Heart right ventricle (tissue), 16 donors: ENCODE data around the gene DERL3. TPM values are rescaled to one million over a fixed set of nuclear protein-coding genes. Genes with fewer than 3 reads are reported as not detected.

Experiments used
- ATAC-seq, 8 donors: fragments of 200-7000 bp; cut with Tn5 transposase; one replicate each; pipeline ENCODE4 v1.9.1; 2020; ENCODE audit warnings: mild to moderate bottlenecking in 8 of 8, moderate library complexity in 8 of 8, moderate number of reproducible peaks in 1 of 8
- DNase-seq, 2 donors: peaks; one replicate each; pipeline ENCODE4 v3.0.0-alpha.2; 2020
- H3K27ac ChIP-seq, 10 donors: fragments of 200-600 bp; sonication (generic) in 2 of 10; one replicate each; pipeline versions ENCODE4 v1.5.0 to v1.8.0; 2020 to 2022; ENCODE audit warnings: mild to moderate bottlenecking in 3 of 10
- H3K27me3 ChIP-seq, 7 donors: fragments of 200-600 bp; one replicate each; pipeline ENCODE4 v1.8.0; 2021 to 2022; ENCODE audit warnings: mild to moderate bottlenecking in 2 of 7
- H3K36me3 ChIP-seq, 9 donors: fragments of 200-600 bp; sonication (generic) in 1 of 9; one replicate each; pipeline versions ENCODE4 v1.5.0 to v1.8.0; 2020 to 2022; ENCODE audit warnings: mild to moderate bottlenecking in 2 of 9
- H3K4me1 ChIP-seq, 9 donors: fragments of 200-600 bp; sonication (generic) in 1 of 9; one replicate each; pipeline versions ENCODE4 v1.5.0 to v1.8.0; 2020 to 2022; ENCODE audit warnings: mild to moderate bottlenecking in 4 of 9
- H3K4me3 ChIP-seq, 10 donors: fragments of 200-600 bp; sonication (generic) in 2 of 10; one replicate each; pipeline versions ENCODE4 v1.5.0 to v1.8.0; 2020 to 2022; ENCODE audit warnings: mild to moderate bottlenecking in 7 of 10, moderate library complexity in 2 of 10
- H3K9me3 ChIP-seq, 11 donors: fragments of 200-600 bp in 10 of 11; sonication (generic) in 2 of 11; one replicate each; pipeline versions ENCODE4 v1.5.0 to v1.8.0; 2013 to 2022; ENCODE audit warnings: mild to moderate bottlenecking in 2 of 11, control low read depth in 1 of 11, moderate library complexity in 1 of 11
- WGBS, 2 donors: extraction: QIAGEN DNeasy Blood & Tissue Kit; methylation state at CpG; one replicate each; pipeline ENCODE4 v1.1.7; 2013; ENCODE audit warnings: inconsistent platforms in 1 of 2; 5-methylcytosine and 5-hydroxymethylcytosine counted together
- intact Hi-C, 10 donors: fragments of 100-400 bp; cut with DNase I; formaldehyde crosslinking; loops; one replicate each; pipeline versions ENCODE4 v1.11.1 to v1.14.2; 2022
- polyA plus RNA-seq, 2 donors: library from polyadenylated mRNA; stranded (reverse); fragments of 200-250 nt; gene quantifications; one replicate each; pipeline ENCODE4 v1.2.3, GENCODE V29; 2013
- total RNA-seq, 10 donors: library from RNA; stranded (reverse); fragmentation: NEBNext Ultra II Directional in 3 of 10; extraction: Animal tissue kit (Norgen Biotek cat#: 25700) in 3 of 10; gene quantifications; one replicate each; pipeline versions ENCODE4 v1.2.1 to v1.2.4, GENCODE V29; 2021 to 2023
- TF ChIP-seq, protein P1 (sequence below), 9 donors: fragments of 200-600 bp; sonication (generic) in 2 of 9; IDR thresholded peaks; one replicate each; pipeline versions ENCODE4 v1.5.0 to v1.8.0; 2021 to 2022; ENCODE audit warnings: antibody characterized with exemption in 9 of 9, mild to moderate bottlenecking in 5 of 9, moderate library complexity in 1 of 9
- donor health status: Arrhythmogenic right ventricular cardiomyopathy.
- donor health status: ischemic (EF 13 %, LVEDD 7.1; RV severe dilation, severe dysfunction).
- donor health status: healthy with polysubstance abuse.
- donor health status: DM: no; HTN: yes; CAD: no.
- donor health status: DM: no; HTN: no; CAD: no.
- donor health status: ischemic (EF 25% LVEDD 6.9; RV normal size, moderate dysfunction).
- donor health status: ischemic (EF 25% LVEDD 5.7; RV mildly dilated, moderate dysfunction).
- donor health status: healthy.
- donor health status: DM: yes; HTN: yes; CAD: no.
- donor health status: Ischemic cardiomyopathy.
- donor health status: ischemic (EF 35%, LVEDD 5.7; RV mildly dilated, moderate dysfunction).
- donor health status: nonischemic (EF 11% LVEDD 7.7; RV severe dilation, severe dysfunction).
- donor health status: DM: yes; HTN: yes; CAD: no.
- donor health status: PGD.
- donor health status: ischemic (EF 29% LVEDD 5.4; RV normal size, mild dysfunction).
- donor health status: nonischemic (EF 23%, LVEDD 6.1; RV moderate dilation, normal function).

Gene DERL3
- total and polyA plus RNA-seq, 12 donors = 0.91 to 14.1 (median 2.0) TPM

DNA sequence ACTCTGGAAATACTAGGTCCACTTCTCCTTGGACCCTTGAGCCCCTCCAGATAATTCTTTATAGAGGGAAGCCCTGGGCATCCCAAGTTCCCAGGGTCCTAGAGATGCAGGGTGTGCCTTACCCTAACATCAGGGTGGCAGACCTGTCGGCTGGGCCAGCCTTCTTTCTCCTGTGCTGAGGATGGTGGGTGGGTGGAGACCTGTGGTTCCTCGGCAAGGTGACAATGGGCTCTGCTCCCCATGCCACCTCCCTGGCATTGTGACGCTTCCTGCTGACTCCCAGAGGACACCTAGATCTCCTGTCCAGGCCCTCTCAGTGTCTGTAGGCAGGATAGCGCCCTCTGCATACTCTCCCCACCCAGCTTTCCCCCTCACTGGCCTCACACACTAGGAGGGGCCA, 3.8 kb upstream of the DERL3 start:
- ATAC-seq (no peak), DNase-seq (no peak)
- H3K27me3 ChIP-seq = no peaks in the 10 kb centered on the region
- WGBS, 2 donors = 74 to 78% methylated on average over 4 of the region's 4 CpGs
- intact Hi-C loops = loop anchor here in 4 of 10 donors (5.0 to 10.0 kb wide), 4 partner anchors 55 to 218 kb away; partner anchors contain the start of genes DRICH1 (in 1 of the 4) and SMARCB1 (in 1 of the 4)
- H3K36me3 ChIP-seq = no peaks in the 10 kb centered on the region
- TF ChIP-seq, protein P1, sequence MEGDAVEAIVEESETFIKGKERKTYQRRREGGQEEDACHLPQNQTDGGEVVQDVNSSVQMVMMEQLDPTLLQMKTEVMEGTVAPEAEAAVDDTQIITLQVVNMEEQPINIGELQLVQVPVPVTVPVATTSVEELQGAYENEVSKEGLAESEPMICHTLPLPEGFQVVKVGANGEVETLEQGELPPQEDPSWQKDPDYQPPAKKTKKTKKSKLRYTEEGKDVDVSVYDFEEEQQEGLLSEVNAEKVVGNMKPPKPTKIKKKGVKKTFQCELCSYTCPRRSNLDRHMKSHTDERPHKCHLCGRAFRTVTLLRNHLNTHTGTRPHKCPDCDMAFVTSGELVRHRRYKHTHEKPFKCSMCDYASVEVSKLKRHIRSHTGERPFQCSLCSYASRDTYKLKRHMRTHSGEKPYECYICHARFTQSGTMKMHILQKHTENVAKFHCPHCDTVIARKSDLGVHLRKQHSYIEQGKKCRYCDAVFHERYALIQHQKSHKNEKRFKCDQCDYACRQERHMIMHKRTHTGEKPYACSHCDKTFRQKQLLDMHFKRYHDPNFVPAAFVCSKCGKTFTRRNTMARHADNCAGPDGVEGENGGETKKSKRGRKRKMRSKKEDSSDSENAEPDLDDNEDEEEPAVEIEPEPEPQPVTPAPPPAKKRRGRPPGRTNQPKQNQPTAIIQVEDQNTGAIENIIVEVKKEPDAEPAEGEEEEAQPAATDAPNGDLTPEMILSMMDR (IDR thresholded peaks at IDR 0.05) = no peak
- no peak overlapping the region for H3K4me3 ChIP-seq
- H3K27ac ChIP-seq = no peak overlapping the region
- no peaks in the 10 kb centered on the region for H3K9me3 ChIP-seq
- H3K4me1 ChIP-seq = peaks cover 26 to 67% (median 54%) of the 10 kb centered on the region in 9 donors

DNA sequence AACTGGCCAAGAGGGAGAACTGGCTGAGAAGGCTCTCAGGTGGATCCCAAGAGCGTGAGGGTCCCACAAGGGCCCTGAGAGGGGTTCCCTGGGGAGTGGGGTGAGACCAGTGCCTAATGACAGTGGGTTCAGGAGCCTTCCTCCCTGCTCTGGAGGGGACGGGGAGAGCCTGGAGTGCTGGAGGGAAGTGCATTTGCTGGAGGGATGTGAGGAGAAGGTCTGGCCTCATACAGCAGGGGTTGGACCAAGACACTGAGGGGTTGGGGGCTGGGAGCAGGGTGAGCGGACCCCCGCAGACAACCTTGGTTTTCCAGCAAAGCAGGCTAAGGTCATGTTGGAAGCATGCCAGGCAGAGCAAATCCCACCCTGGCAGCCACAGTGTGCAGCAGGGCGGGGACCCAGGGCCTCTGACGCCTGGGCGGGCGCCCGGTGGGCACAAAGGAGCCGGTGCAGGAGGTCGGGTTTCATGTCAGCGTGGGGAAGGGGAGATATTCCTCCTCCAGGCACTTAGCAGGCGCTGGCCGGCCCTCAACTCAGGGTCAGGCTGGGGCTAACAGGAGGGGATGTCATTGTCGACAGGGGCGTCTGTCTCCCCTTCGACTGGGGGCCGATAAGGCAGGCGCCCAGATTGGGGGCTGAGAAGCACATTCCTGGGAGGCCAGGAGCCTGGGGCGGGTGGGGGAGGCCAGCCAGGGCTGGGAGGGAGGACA, 3.1 kb upstream of the DERL3 start:
- DNase-seq (no peak), ATAC-seq (no peak)
- Histone ChIP-seq H3K4me1 (peaks cover 25 to 67% (median 51%) of the 10 kb centered on the region in 9 donors), H3K36me3 (peaks cover 0 to 2% (median 0%) of the 10 kb centered on the region in 9 donors), H3K9me3 (no peaks in the 10 kb centered on the region), H3K27ac (no peak overlapping the region), H3K4me3 (no peak overlapping the region), H3K27me3 (no peaks in the 10 kb centered on the region)
- TF ChIP-seq, protein P1 (IDR thresholded peaks at IDR 0.05) = no peak
- WGBS, 2 donors = 66 to 78% methylated on average over 20 of the region's 20 CpGs
- intact Hi-C loops = loop anchor here in 4 of 10 donors (5.0 to 10.0 kb wide), 4 partner anchors 55 to 217 kb away; partner anchors contain the start of genes DRICH1 (in 1 of the 4) and SMARCB1 (in 1 of the 4)

DNA sequence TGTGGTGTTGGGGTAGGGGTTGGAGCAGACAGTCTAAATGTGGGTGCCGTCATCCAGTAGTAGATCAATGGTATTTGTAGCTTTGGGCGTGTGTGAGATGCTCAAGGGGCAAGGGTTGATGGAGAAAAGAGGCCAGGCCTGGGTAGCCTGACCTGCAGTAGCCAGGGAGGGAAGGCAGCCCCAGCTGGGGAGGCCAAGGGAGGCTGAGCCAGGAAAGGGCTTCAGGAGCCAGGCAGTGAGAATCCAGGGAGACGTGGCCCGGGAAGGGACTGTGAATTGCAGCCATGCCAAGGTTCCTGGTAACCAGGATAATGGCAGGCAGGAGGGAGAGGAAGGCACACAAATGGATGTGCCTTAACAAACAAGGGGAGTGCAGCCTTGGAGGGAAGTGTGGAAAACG, 2.5 kb upstream of the DERL3 start:
- ATAC-seq (no peak), DNase-seq (no peak)
- Histone ChIP-seq H3K9me3 (no peaks in the 10 kb centered on the region), H3K4me3 (no peak overlapping the region), H3K27me3 (no peaks in the 10 kb centered on the region), H3K4me1 (peaks cover 19 to 67% (median 47%) of the 10 kb centered on the region in 9 donors), H3K27ac (no peak overlapping the region), H3K36me3 (peaks cover 0 to 5% (median 0%) of the 10 kb centered on the region in 9 donors)
- WGBS, 2 donors = 75 to 77% methylated on average over 5 of the region's 5 CpGs
- intact Hi-C loops = loop anchor here in 4 of 10 donors (5.0 to 10.0 kb wide), 4 partner anchors 54 to 216 kb away; partner anchors contain the start of genes DRICH1 (in 1 of the 4) and SMARCB1 (in 1 of the 4)
- TF ChIP-seq, protein P1 (IDR thresholded peaks at IDR 0.05) = no peak

DNA sequence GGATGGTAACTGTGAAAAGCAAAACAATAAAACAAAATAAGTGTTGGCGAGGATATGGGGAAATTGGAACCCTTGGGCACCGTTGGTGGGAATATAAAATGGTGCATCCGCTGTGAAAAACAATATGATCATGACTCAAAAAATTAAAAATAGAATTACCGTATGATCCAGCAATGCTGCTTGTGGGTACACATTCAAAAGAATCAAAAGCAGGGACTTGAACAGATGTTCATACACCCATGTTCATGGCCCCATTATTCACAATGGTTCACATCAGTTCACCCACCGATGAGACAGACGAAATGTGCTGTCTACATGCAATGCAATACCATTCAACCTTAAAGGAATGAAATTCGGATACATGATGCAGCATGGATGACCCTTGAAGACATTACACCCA, 1.2 kb upstream of the DERL3 start:
- no peak for DNase-seq
- intact Hi-C loops = loop anchor here in 4 of 10 donors (5.0 to 10.0 kb wide), 4 partner anchors 53 to 215 kb away; partner anchors contain the start of genes DRICH1 (in 1 of the 4) and SMARCB1 (in 1 of the 4)
- H3K27ac ChIP-seq = no peak overlapping the region
- H3K4me3 ChIP-seq = no peak overlapping the region
- peaks cover 0 to 18% (median 0%) of the 10 kb centered on the region in 9 donors for H3K36me3 ChIP-seq
- 72 to 75% methylated on average over 7 of the region's 7 CpGs for WGBS, 2 donors
- TF ChIP-seq, protein P1 (IDR thresholded peaks at IDR 0.05) = no peak
- no peak for ATAC-seq
- H3K9me3 ChIP-seq = no peaks in the 10 kb centered on the region
- no peaks in the 10 kb centered on the region for H3K27me3 ChIP-seq
- H3K4me1 ChIP-seq = peaks cover 17 to 66% (median 41%) of the 10 kb centered on the region in 9 donors
